HepG2 (cell line): ENCODE data around the gene SLC26A3. TPM values are rescaled to one million over a fixed set of nuclear protein-coding genes. Genes with fewer than 3 reads are reported as not detected.

Source experiments
- ATAC-seq: fragments of 200-7000 bp; cut with Tn5 transposase; 3 replicates; pipeline ENCODE4 v1.9.1; 2020; ENCODE audit warnings: mild to moderate bottlenecking, moderate library complexity
- BruUV-seq: library from RNA; stranded (reverse); fragments of 400-500 nt; replicated peaks from 2 replicates; lab custom pipeline; 2021; lab: Mats Ljungman, UMichigan
- CTCF ChIA-PET: fragments of 300-600 bp; formaldehyde crosslinking; extraction: SDS; loops from one replicate; lab custom pipeline; 2021; ENCODE audit warnings: low total read pairs, inconsistent platforms, low intra/inter-chr PET ratio; lab: Yijun Ruan, JAX
- POLR2A ChIA-PET: fragments of 350-600 bp; sonication (Branson Sonifier 250); formaldehyde crosslinking; loops from one replicate; lab custom pipeline; 2020; ENCODE audit warnings: antibody characterized with exemption, inconsistent platforms; lab: Yijun Ruan, JAX
- DNase-seq: peaks from one replicate; pipeline ENCODE4 v3.0.0-alpha.2; 2015; ENCODE audit warnings: low spot score
- FAIRE-seq: peaks from 3 replicates; lab custom pipeline; 2011; peaks lifted over from hg19 to GRCh38; lab: Jason Lieb, UNC
- H2AFZ ChIP-seq: one replicate; pipeline ENCODE4 v1.6.1; 2011; ENCODE audit warnings: low read length, inconsistent platforms
- H3K27ac ChIP-seq: fragments of 300-600 bp; 3 replicates; pipeline ENCODE4 v1.8.0; 2011; ENCODE audit warnings: mixed run types, mild to moderate bottlenecking, mixed read lengths, low read length, inconsistent platforms; ENCODE audit not compliant: insufficient read depth; ENCODE audit errors: extremely low read length
- H3K27me3 ChIP-seq, 2 experiments: fragments of 200-600 bp in 1 of 2; 2 replicates in 1 of 2; 3 replicates in 1 of 2; pipeline versions ENCODE4 v1.6.0 to v1.8.0; 2011; ENCODE audit warnings: low read length in 2 of 2, mild to moderate bottlenecking in 2 of 2, moderate library complexity in 2 of 2, inconsistent platforms in 1 of 2; ENCODE audit not compliant: insufficient read depth in 2 of 2, control insufficient read depth in 1 of 2
- H3K36me3 ChIP-seq, 2 experiments: fragments of 200-600 bp in 1 of 2; replicated peaks in 1 of 2; 2 replicates in 1 of 2; 3 replicates in 1 of 2; pipeline versions ENCODE4 v1.5.1 to v1.8.0; 2011; ENCODE audit warnings: low read length in 2 of 2, inconsistent platforms in 1 of 2; ENCODE audit not compliant: insufficient read depth in 2 of 2, control insufficient read depth in 1 of 2
- H3K4me1 ChIP-seq: 2 replicates; pipeline ENCODE4 v1.5.1; 2012; ENCODE audit warnings: low read length, inconsistent platforms; ENCODE audit not compliant: insufficient read depth
- H3K4me2 ChIP-seq: 2 replicates; pipeline ENCODE4 v1.6.0; 2011; ENCODE audit warnings: low read depth, low read length, inconsistent platforms
- H3K4me3 ChIP-seq, 3 experiments: fragments of 200-600 bp in 1 of 3; sonication (generic), shearing (Covaris generic) in 1 of 3; replicated peaks in 1 of 3; 2 replicates each; pipeline ENCODE4 v1.5.1; 2011 to 2016; ENCODE audit warnings: low read length in 3 of 3, inconsistent platforms in 2 of 3, low read depth in 2 of 3, mild to moderate bottlenecking in 2 of 3, control low read depth in 1 of 3, mixed read lengths in 1 of 3; ENCODE audit not compliant: insufficient read depth in 1 of 3
- H3K79me2 ChIP-seq: one replicate; pipeline ENCODE4 v1.6.1; 2011; ENCODE audit warnings: low read length, inconsistent platforms; ENCODE audit not compliant: insufficient read depth
- H3K9ac ChIP-seq: 2 replicates; pipeline ENCODE4 v1.6.0; 2011; ENCODE audit warnings: mild to moderate bottlenecking, low read depth, low read length, inconsistent platforms; ENCODE audit not compliant: insufficient read depth
- H3K9me3 ChIP-seq: 2 replicates; pipeline ENCODE4 v1.5.1; 2012; ENCODE audit warnings: mild to moderate bottlenecking, low read length
- H4K20me1 ChIP-seq: 2 replicates; pipeline ENCODE4 v1.6.0; 2011; ENCODE audit warnings: inconsistent platforms, mild to moderate bottlenecking, low read length, moderate library complexity; ENCODE audit not compliant: insufficient read depth
- CENPBD1 ChIP-seq: sonication (generic); formaldehyde crosslinking; IDR thresholded peaks from 2 replicates; pipeline ENCODE4 v1.8.0; 2022; ENCODE audit warnings: missing genetic modification reagents, low read depth, mild to moderate bottlenecking, borderline replicate concordance
- DZIP1 ChIP-seq: sonication (generic); formaldehyde crosslinking; IDR thresholded peaks from 2 replicates; pipeline ENCODE4 v1.5.0; 2020; ENCODE audit warnings: mild to moderate bottlenecking, missing genetic modification reagents
- GMEB2 ChIP-seq: IDR thresholded peaks from 2 replicates; pipeline ENCODE4 v1.6.1; 2016; ENCODE audit warnings: missing biosample characterization, missing genetic modification reagents, low read depth
- POGK ChIP-seq: sonication (generic); formaldehyde crosslinking; conservative IDR thresholded peaks from 2 replicates; pipeline ENCODE4 v1.8.0; 2022; ENCODE audit warnings: mild to moderate bottlenecking, moderate library complexity, missing genetic modification reagents
- ZNF740 ChIP-seq: sonication (generic); formaldehyde crosslinking; IDR thresholded peaks from 2 replicates; pipeline ENCODE4 v1.4.0; 2020; ENCODE audit warnings: missing genetic modification reagents
- ZNF839 ChIP-seq: sonication (generic); formaldehyde crosslinking; IDR thresholded peaks from 2 replicates; pipeline ENCODE4 v1.4.0; 2020; ENCODE audit warnings: missing genetic modification reagents, mild to moderate bottlenecking, borderline replicate concordance
- in situ Hi-C: cut with HindIII; loops from 2 replicates; pipeline ENCODE4 v1.10.0; 2017; ENCODE audit warnings: low pct_unique_long_range_greater_than_20kb; ENCODE audit not compliant: extremely low pct_ligation_motif_present
- intact Hi-C: fragments of 100-400 bp; cut with micrococcal nuclease; formaldehyde crosslinking; loops from one replicate; pipeline ENCODE4 v1.10.0; 2022; ENCODE audit not compliant: unreplicated experiment
- polyA plus RNA-seq, 8 experiments: library from polyadenylated mRNA; depleted of rRNA in 3 of 8; stranded (reverse) in 7 of 8; unstranded in 1 of 8; fragments of >200 nt; fragmentation: Illumina TruSeq in 4 of 8; extraction: Trizol in 4 of 8; gene quantifications; 2 replicates each; pipeline versions ENCODE4 v1.2.1 to v1.2.3, GENCODE V29; 2011 to 2016; ENCODE audit warnings: low read depth in 4 of 8, missing spikeins in 1 of 8, mixed read lengths in 1 of 8; ENCODE audit not compliant: insufficient read depth in 1 of 8
- total RNA-seq, 5 experiments: library from RNA; depleted of rRNA; stranded (reverse); fragments of >200 nt; fragmentation: Illumina TruSeq; extraction: Trizol; gene quantifications; 2 replicates each; pipeline ENCODE4 v1.2.3, GENCODE V29; 2016; ENCODE audit warnings: low read depth in 1 of 5

Gene SLC26A3
- total and polyA plus RNA-seq, 2 of the 13 experiments (the other 11 are each of a cell fraction or from before 2014, with no cell fraction given) = 0.11 to 0.30 TPM

- Histone ChIP-seq H3K4me1 (0 out of 2 replicates have a peak, but pooled peaks cover 5% of the 10 kb centered on the region), H2AFZ (no peak overlapping the region), H3K79me2 (no peaks in the 10 kb centered on the region), H4K20me1 (no peaks in the 10 kb centered on the region), H3K9ac (no peak overlapping the region), H3K9me3 (no peaks in the 10 kb centered on the region), H3K27ac (no peak overlapping the region), H3K4me3 (no peak overlapping the region), H3K4me2 (no peak overlapping the region), H3K36me3 (no peaks in the 10 kb centered on the region), H3K27me3 (peaks cover 0 to 17% of the 10 kb centered on the region in 2 experiments; a peak in 3 of 5 replicates)
- DNase-seq = no peak
- ChIA-PET CTCF (no interaction called here), POLR2A (interaction anchor here (0.9 kb wide), 1 partner anchor 103 kb away, joined by 3 read pairs; no protein-coding TSS in a partner anchor)
- TF ChIP-seq CENPBD1 = no peak
- no peak for TF ChIP-seq DZIP1
- no peak for TF ChIP-seq POGK (CRISPR knock-in tag)
- TF ChIP-seq ZNF839 = no peak
- no peak for TF ChIP-seq GMEB2 (CRISPR knock-in tag)
- no peak for TF ChIP-seq ZNF740 (CRISPR knock-in tag)
- no peak for ATAC-seq
- BruUV-seq = no TSS peak
- intact Hi-C loops (no loop called here), in situ Hi-C loops (no loop called here)
- no peak for FAIRE-seq
These were observed 43.3 kb upstream of the SLC26A3 start for GRCh38 chr7:107846324-107846723.
